GM19455 (cell line): ENCODE data around the gene CAMTA1.

Source experiments
- ATAC-seq: cut with Tn5 transposase; IDR thresholded peaks from one replicate; pipeline ENCODE4 v1.9.1; 2021; ENCODE audit not compliant: unreplicated experiment

Gene CAMTA1

GRCh38 chr1:7632681-7633080 lies 847.4 kb downstream of the CAMTA1 start:
- ATAC-seq = no peak

- ATAC-seq = no peak
These were observed 848.4 kb downstream of the CAMTA1 start for GRCh38 chr1:7633506-7634245.

DNA sequence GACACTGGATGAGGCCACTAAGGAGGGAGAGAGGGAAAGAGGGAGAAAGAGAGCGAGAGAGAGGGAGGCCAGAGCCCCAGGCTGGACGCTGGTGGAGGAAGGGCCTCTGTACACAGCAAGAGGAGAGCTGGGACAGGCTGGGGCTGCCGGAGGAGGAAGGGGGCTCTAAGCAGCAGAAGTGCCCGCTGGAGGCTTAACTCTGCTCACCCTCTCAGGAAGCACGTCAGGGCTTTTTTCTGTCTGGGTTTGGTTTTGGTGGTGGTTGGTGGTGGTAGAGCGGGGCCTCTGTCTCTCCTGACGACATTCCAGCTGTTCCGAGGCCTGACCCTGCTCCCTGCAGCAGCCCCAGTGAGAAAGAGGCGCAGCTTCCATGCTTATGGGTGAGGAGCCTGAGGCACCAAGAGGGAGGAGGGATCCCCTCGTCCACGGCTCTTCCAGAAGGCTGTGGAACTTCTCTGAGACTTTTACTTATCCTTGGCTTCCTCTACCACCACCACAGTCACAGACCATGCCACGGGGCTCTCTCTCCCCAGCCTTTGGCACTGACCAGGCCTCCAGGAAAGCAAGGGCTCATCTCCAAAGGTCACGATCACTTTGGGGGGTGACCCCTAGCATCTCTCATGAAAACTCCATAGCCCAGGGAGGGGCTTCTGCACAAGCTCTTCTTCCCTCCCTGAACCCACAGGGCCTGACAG lies 849.4 kb downstream of the CAMTA1 start:
- no peak for ATAC-seq

DNA sequence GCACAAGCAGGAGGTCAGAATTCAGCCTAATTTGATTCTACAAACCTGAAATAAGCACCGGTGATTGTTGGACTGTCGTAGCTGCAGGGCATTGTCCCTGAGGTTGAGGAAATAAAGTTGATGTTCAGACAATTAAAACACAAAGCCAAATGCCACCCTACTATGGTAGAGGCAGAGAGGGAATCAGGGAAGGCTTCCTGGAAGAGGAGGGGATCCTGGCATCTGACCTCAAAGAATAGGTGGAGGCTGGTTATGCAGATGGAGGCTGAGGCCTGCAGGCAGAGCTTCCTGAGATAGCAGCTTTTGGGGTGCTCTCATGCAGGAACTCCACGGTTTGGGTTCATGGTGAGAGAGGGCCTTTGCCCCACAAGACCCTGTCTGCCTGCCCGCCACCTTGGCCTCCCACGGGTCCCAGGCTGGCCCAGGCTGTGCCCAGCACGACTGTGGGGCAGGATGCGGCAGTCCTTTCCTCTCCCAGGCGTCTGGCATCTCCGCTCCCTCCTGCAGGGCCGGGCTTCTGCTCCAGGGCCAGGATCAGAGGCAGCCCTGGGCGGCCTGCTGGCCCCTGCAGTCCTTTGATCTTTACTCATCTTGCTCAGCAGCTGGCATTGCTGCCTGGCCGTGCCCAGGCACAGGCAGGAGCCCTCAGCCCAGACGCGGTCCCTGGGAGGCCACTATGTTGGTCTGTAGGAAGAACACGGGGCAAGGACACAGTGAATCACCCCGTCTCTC lies 851.7 kb downstream of the CAMTA1 start:
- no peak for ATAC-seq

DNA sequence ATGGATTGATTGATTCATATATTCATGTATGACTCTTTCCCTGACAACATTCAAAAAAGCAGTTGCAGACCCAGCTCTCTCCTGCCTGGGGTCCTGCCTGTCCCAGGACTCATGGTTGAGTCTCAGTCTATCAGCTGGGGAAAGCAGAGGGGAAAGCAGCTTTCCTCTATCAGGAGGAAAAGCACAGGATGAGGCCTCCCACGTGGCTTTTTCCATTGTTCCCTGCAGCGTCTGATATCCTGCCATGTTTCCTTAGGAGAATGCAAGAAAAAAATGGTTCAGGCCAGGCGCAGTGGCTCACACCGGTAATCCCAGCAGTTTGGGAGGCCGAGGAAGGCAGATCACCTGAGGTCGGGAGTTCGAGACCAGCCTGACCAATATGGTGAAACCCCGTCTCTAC lies 852.8 kb downstream of the CAMTA1 start:
- ATAC-seq = no peak

DNA sequence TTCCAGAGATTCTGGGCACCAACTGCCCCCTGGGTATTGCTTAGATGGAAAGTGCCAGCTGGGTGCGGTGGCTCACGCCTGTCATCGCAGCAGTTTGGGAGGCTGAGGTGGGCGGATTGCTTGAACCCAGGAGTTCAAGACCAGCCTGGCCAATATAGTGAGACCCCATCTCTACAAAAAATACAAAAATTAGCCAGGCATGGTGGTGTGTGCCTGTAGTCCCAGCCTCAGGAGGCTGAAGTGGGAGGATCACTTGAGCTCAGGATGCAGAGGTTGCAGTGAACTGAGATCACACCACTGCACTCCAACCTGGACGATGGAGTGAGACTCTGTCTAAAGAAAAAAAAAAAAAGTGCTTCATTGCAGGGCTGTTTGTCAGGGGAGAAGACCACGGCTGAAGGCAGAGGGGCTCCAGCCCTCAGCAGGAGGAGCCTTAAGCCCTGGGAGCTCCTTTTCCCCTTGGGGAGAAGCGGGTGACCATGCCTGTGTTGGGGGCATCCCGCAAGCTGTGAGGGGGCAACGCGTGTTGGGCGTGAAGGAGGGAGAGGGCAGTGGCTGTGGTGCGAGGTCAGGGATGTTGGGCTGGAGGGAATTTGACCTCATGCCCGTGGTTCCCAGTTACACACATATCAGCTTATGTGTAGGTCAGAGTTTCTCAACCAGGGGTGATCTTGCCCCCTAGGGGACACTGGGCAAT lies 854.3 kb downstream of the CAMTA1 start:
- no peak for ATAC-seq

DNA sequence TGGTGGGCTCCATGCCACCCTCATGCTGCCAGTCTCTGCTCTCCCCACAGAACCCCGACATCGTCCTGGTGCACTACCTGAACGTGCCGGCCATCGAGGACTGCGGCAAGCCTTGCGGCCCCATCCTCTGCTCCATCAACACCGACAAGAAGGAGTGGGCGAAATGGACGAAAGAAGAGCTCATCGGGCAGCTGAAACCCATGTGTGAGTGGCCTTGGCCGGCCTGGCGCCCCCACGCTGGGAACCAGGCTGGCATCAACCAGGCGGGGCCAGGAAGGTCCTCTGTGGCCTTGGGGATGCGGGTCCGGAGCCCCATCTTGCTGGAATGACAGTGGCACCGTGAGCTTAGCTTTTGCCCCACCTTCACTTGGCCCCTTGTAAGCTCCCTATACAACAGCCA lies 855.1 kb downstream of the CAMTA1 start:
- no peak for ATAC-seq

DNA sequence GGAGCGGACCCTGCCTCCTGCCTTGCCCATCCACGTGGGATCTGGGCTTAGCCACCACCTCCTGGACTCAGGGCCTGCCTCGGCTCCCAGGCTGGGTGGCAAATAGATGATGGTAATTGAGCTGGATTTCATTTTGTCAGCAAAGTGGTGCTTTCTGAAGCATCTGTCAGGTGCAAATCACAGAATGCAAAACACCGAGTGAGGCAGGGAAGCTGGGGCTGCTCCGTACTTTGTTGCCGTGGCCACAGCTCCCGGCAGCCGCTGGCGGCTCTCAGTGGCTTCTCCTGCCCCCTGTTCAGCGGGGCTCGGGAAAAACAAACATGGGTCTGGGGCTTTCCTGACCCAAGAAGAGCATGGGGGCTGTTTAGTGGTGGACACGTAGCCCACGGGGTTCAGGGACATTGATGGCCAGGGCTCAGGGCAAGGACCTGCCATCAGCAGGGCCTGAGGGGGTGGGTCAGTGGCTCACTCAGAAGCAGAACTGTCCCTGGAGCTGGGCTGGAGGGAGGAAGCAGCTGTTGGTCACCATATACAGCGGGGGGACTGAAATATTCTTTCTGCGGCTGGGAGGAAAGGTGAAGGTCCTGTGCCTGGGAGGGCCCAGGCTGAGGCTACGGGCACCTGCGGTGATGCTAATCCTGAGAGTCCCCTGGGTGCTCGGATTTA lies 855.8 kb downstream of the CAMTA1 start:
- ATAC-seq = no peak

DNA sequence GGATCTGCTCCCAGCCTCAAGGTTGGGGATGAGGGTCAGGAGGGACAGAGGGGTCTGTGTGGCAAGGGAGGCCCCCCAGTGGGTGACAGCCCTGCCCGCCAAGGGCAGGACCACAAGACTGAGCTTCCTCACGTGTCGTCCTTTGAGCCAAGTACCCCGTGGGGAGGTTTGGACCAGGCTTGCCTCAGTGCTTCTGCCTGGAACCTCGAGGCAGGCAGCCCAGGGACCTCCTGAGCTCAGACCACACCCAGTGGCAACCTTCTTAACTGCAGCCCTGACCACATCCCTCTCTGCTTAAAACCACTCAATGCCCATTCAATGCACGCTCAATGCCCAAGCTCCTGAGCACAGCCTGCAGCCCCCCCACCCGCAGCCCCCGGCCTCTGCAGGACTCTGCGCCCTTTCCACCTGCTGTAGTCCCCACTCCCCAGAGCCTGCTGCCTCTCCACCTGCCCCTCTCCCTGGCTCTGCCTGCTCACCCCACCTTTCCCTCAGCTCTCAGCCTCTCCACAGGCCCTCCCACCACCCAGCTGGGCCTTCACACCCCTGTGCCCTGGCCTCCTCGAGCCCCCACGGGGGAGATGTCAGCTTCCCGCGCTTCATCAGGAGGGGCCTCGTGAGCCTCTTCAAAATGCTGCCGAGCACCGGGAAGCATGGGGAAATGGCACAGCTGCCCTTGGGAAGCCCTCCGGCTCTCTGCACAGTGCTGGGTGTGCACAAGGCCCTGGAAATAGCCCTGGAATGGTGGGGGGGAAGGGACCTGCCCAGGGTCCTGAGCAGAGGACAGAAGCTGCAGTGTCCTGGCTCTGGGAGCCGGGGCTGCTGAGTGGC lies 856.5 kb downstream of the CAMTA1 start:
- ATAC-seq = no peak

DNA sequence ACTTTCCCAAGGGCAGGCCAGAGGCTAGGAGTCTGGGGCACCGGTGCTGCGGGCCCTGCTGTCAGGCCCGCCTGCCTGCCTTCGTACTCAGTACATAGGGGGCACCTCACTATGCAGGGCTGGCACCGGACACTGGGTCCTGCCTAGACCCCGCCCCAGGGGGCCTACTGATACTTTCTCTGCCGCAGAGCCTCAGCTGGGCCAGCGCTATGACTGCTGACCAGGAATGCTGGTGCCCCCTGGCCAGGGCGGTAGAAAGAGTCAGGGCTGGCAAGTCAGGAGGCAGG lies 857.1 kb downstream of the CAMTA1 start:
- no peak for ATAC-seq

DNA sequence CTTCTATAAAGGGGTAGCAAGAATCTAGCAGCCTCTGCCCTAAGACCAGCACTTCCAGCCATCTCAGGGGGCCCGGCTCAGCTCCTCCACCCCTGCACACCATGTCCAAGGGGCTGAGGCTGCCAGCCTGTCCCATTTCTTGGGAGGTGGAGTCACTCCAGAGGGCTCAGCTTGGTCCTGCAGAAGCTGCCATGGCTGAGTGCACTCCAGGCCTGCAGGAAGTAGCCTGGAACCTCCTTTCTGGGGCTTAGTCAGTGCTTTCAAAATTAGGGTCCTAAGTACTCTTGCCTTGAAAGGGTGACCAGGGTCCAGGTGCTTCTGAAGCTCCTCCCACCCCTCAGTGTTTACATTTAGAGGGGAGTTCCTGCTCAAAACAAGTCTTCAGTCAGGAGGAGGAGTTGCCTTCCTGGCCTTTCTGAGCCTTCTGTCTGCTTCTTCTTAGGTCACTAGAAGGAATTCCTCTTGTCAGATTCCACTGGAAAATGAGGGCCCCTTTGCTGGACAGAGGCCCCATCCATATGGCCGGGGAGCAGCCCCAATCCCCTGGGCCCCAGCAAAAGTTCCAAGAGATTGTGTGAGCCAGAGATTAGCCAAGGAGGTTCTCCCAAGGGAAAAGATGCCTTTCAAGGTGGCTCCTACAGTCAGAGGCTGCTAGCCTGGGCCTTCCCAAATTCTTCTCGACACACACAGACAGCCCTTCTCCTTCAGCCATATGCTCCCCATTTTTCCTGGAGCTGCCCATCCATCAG lies 857.7 kb downstream of the CAMTA1 start:
- ATAC-seq = no peak

- ATAC-seq = no peak
These were observed 858.3 kb downstream of the CAMTA1 start for GRCh38 chr1:7643530-7643929.

- no peak for ATAC-seq
These were observed 858.8 kb downstream of the CAMTA1 start for GRCh38 chr1:7644086-7644485.

DNA sequence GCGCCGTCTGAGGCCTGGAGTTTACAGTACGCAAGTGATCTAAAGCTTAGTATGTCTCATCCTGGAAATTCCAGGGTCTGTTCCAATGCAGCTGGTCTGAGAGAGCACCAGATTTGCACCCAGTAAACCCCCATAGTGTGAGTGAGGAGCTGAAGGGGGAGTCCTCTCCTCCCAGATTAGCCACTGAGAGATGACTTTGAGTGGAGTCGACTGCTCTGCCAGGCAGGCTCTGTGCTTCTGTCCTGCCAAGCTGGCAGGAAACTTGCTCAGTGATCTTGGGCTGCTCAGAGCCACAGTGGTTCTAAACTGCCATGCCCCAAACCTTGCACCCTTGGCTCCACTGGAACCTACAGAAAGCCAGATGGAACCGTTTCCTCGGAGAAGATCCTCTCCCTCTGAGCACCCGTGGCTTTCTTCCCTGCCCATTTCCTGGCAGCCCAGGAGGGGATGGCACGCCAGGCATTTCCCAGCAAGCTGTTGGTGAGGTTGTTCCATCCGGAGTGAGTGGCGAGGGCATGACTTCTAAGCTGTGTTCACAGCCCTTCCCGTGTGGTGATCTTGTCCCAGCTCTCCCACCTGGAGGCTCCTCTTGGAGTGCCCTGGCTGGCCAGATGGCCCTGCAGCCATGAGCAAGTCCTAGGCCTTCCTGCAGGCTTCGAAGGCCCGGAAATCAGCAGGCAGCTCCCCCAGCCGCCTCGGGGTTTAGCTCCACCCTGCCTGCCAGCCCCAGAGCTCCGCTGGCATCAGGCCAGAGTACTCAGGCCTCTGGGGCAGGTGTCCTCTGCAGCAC lies 859.9 kb downstream of the CAMTA1 start:
- no peak for ATAC-seq

GRCh38 chr1:7645751-7646048 lies 860.4 kb downstream of the CAMTA1 start:
- no peak for ATAC-seq

GRCh38 chr1:7646164-7646563 lies 860.9 kb downstream of the CAMTA1 start:
- ATAC-seq = no peak

DNA sequence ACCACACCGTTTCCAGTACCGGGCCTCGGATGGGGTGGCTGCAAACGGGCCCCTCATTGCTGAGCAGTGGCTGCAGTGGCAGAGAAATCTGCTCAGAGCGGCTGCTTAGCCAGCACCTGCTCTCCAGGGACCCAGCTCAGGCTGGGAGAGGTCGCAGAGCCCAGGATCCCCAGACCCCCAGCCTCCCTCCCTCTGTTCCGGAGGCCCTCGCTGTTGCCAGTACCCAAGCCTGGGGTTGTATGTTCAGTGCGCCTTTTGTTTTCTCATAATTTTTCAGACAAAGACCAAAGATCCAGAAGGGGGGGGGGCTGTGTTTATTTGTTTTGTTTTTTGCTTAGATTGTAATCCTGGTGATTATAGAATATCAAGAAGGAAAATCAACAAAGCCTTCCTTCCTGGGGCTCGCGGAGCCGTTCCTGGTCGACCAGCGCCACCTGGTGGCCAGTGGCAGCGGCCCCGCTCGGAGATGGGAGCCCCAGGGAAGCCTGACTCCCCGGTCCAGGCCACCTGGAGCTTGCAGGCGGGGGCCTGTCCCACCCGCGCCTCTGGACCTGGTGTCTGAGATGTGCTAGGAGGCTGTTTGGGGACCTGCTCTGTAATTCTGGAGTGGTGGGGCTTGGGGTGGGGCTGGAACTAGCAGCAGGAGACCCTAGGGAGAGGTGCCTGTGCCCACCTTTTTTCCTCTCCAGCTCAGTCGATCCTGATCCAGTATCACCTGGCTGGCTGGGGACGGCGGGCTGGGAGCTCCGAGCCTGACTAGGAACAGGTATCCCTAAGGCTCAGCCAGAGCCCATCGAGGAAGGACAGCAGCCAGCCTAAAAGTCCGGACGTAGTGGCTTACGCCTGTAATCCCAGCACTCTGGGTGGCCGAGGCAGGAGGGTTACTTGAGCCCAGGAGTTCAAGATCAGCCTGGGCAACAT lies 862.0 kb downstream of the CAMTA1 start:
- no peak for ATAC-seq
